HG02970 (cell line): ENCODE measurements around the gene STRA8.

Experiments used
- ATAC-seq: cut with Tn5 transposase; IDR thresholded peaks from one replicate; pipeline ENCODE4 v1.9.1; 2021; ENCODE audit warnings: mild to moderate bottlenecking, moderate library complexity, moderate number of reproducible peaks; ENCODE audit not compliant: unreplicated experiment, low FRiP score

The STRA8 gene

GRCh38 chr7:135300913-135301765, 67.5 kb downstream of the STRA8 start:
- no peak for ATAC-seq
